DMS53 treated with DMSO at 0.1 percent for 48 hours (cell line): ENCODE results near the gene SOWAHA.

Source experiments
- DNase-seq: peaks from one replicate; lab custom pipeline; 2025; ENCODE audit not compliant: unreplicated experiment; lab: John Stamatoyannopoulos, UW

SOWAHA gene

GRCh38 chr5:132812781-132813598 is at the start of gene SOWAHA:
Gene SOWAHA, plus strand, starts transcription at chr5:132813302. Its CDS starts 320 bp downstream, at chr5:132813622.
- DNase-seq = no peak

- no peak for DNase-seq
Measured at GRCh38 chr5:132764051-132764450, 49.1 kb upstream of the SOWAHA start.

- no peak for DNase-seq
Measured at GRCh38 chr5:132764671-132765238, 48.3 kb upstream of the SOWAHA start.

GRCh38 chr5:132765311-132766019 is 47.6 kb upstream of the SOWAHA start:
- no peak for DNase-seq

GRCh38 chr5:132766020-132766805 is 46.9 kb upstream of the SOWAHA start:
- DNase-seq = no peak

- no peak for DNase-seq
Measured at GRCh38 chr5:132766806-132767055, 46.4 kb upstream of the SOWAHA start.

GRCh38 chr5:132767150-132767549 is 46.0 kb upstream of the SOWAHA start:
- DNase-seq = no peak

GRCh38 chr5:132768485-132768868 is 44.6 kb upstream of the SOWAHA start:
- no peak for DNase-seq

GRCh38 chr5:132770476-132771159 is 42.5 kb upstream of the SOWAHA start:
- no peak for DNase-seq

- no peak for DNase-seq
Measured at GRCh38 chr5:132771503-132771998, 41.6 kb upstream of the SOWAHA start.

- DNase-seq = no peak
Measured at GRCh38 chr5:132772291-132773070, 40.6 kb upstream of the SOWAHA start.

- DNase-seq = no peak
Measured at GRCh38 chr5:132773114-132773513, 40.0 kb upstream of the SOWAHA start.

- DNase-seq = no peak
Measured at GRCh38 chr5:132773601-132774355, 39.3 kb upstream of the SOWAHA start.

- no peak for DNase-seq
Measured at GRCh38 chr5:132774406-132774805, 38.7 kb upstream of the SOWAHA start.

GRCh38 chr5:132774896-132775295 is 38.2 kb upstream of the SOWAHA start:
- DNase-seq = no peak

GRCh38 chr5:132775476-132775961 is 37.6 kb upstream of the SOWAHA start:
- DNase-seq = no peak

GRCh38 chr5:132776131-132776937 is 36.8 kb upstream of the SOWAHA start:
- no peak for DNase-seq

- DNase-seq = no peak
Measured at GRCh38 chr5:132776938-132777208, 36.2 kb upstream of the SOWAHA start.
